Heart left ventricle (tissue), 16 donors: ENCODE data around the gene FBLL1. TPM values are rescaled to one million over a fixed set of nuclear protein-coding genes. Genes with fewer than 3 reads are reported as not detected.

Experiments used
- ATAC-seq, 4 donors: fragments of 200-7000 bp; cut with Tn5 transposase; one replicate each; pipeline ENCODE4 v1.9.1; 2020 to 2022; ENCODE audit warnings: moderate library complexity in 4 of 4, mild to moderate bottlenecking in 3 of 4, moderate number of reproducible peaks in 1 of 4
- DNase-seq, 5 donors: peaks; one replicate each; pipeline ENCODE4 v3.0.0-alpha.2; 2020
- H3K27ac ChIP-seq, 12 donors: fragments of 200-600 bp; sonication (generic) in 4 of 12; one replicate each; pipeline versions ENCODE4 v1.5.0 to v1.8.0; 2016 to 2022; ENCODE audit warnings: mild to moderate bottlenecking in 2 of 12
- H3K27me3 ChIP-seq, 9 donors: fragments of 200-600 bp; sonication (generic) in 2 of 9; one replicate each; pipeline versions ENCODE4 v1.5.1 to v1.8.0; 2016 to 2022; ENCODE audit warnings: mild to moderate bottlenecking in 3 of 9
- H3K36me3 ChIP-seq, 9 donors: fragments of 200-600 bp; sonication (generic) in 2 of 9; one replicate each; pipeline versions ENCODE4 v1.5.0 to v1.8.0; 2018 to 2022; ENCODE audit warnings: mild to moderate bottlenecking in 2 of 9
- H3K4me1 ChIP-seq, 12 donors: fragments of 200-600 bp; sonication (generic) in 4 of 12; one replicate each; pipeline versions ENCODE4 v1.5.0 to v1.8.0; 2016 to 2022; ENCODE audit warnings: mild to moderate bottlenecking in 3 of 12
- H3K4me3 ChIP-seq, 12 donors: fragments of 200-600 bp; sonication (generic) in 4 of 12; one replicate each; pipeline versions ENCODE4 v1.5.0 to v1.8.0; 2017 to 2022; ENCODE audit warnings: mild to moderate bottlenecking in 9 of 12, moderate library complexity in 4 of 12
- H3K9me3 ChIP-seq, 12 donors: fragments of 200-600 bp; sonication (generic) in 4 of 12; one replicate each; pipeline versions ENCODE4 v1.5.0 to v1.8.0; 2016 to 2022; ENCODE audit warnings: mild to moderate bottlenecking in 1 of 12
- POLR2A ChIP-seq, 2 donors: fragments of 450-650 bp; IDR thresholded peaks; one replicate each; pipeline ENCODE4 v1.6.1; 2017; ENCODE audit warnings: antibody characterized with exemption in 2 of 2, mild to moderate bottlenecking in 2 of 2, moderate library complexity in 2 of 2
- WGBS, 4 donors: extraction: QIAGEN DNeasy Blood & Tissue Kit in 2 of 4; methylation state at CpG; one replicate each; pipeline versions ENCODE4 v1.1.5 to v1.1.7; 2013 to 2018; 5-methylcytosine and 5-hydroxymethylcytosine counted together
- intact Hi-C, 10 donors: fragments of 100-400 bp; cut with DNase I; formaldehyde crosslinking; loops; one replicate each; pipeline versions ENCODE4 v1.11.1 to v1.14.2; 2022
- polyA plus RNA-seq, 2 donors: library from polyadenylated mRNA; stranded (reverse); fragments of 200-250 nt; gene quantifications; one replicate each; pipeline ENCODE4 v1.2.3, GENCODE V29; 2013
- total RNA-seq, 9 donors: library from RNA; depleted of rRNA in 2 of 9; stranded (reverse); fragments of >200 nt in 2 of 9; fragmentation: NEBNext Ultra II Directional in 3 of 9; extraction: Animal tissue kit (Norgen Biotek cat#: 25700) in 3 of 9; gene quantifications; one replicate each; pipeline versions ENCODE4 v1.1.0 to v1.2.4, GENCODE V29; 2016 to 2023
- TF ChIP-seq, protein P1 (sequence below), 12 donors: fragments of 200-600 bp; sonication (generic) in 4 of 12; IDR thresholded peaks; one replicate each; pipeline versions ENCODE4 v1.5.0 to v1.8.0; 2018 to 2022; ENCODE audit warnings: antibody characterized with exemption in 12 of 12, mild to moderate bottlenecking in 5 of 12
- donor health status: ischemic (EF 13 %, LVEDD 7.1; RV severe dilation, severe dysfunction).
- donor health status: healthy with polysubstance abuse.
- donor health status: DM: no; HTN: yes; CAD: no.
- donor health status: DM: no; HTN: no; CAD: no.
- donor health status: ischemic (EF 25% LVEDD 6.9; RV normal size, moderate dysfunction).
- donor health status: ischemic (EF 25% LVEDD 5.7; RV mildly dilated, moderate dysfunction).
- donor health status: healthy.
- donor health status: DM: yes; HTN: yes; CAD: no.
- donor health status: ischemic (EF 35%, LVEDD 5.7; RV mildly dilated, moderate dysfunction).
- donor health status: nonischemic (EF 11% LVEDD 7.7; RV severe dilation, severe dysfunction).
- donor health status: DM: yes; HTN: yes; CAD: no.
- donor health status: PGD.
- donor health status: ischemic (EF 29% LVEDD 5.4; RV normal size, mild dysfunction).
- donor health status: nonischemic (EF 23%, LVEDD 6.1; RV moderate dilation, normal function).

The FBLL1 gene
- total and polyA plus RNA-seq, 11 donors: 0.11 to 0.38 (median 0.26) TPM; not detected in 7

DNA sequence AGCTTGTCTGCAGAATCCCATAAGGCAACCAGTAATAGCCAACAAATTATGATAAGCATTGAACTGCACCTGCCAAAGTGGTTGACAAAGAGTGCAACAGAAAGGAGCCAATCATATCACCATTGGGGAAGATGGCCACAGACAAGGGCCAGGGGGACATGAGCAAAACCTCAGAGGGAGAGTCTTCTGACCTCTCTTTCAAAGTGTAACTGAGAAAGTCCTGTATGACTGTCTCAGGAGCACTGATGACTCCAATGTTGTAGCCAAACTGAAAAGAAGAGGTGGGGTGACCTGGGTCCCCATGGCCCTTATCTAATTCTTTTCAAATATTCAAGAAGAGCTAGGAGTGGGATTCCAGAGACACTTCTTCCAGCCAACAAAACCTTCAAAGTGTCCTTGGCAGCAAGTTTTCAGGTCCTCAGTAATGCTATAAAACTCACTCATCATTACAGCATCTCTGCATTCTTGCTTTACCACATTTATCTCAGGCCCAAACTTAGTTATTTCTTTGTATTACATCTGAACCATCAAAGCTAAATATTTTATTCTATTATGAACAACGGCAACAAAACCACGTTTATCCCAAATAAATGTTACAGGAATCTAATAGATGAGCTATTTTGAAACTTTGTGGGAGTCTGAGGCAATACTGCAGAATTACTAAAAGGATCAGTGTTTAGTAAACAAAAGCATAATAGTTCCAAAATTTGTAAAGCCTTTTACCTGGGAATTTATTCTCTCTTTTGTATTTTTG lies 24.4 kb downstream of the FBLL1 start:
- Histone ChIP-seq H3K9me3 (no peaks in the 10 kb centered on the region), H3K4me1 (peaks cover 0 to 51% (median 7%) of the 10 kb centered on the region in 12 donors), H3K36me3 (peaks cover 0 to 80% (median 64%) of the 10 kb centered on the region in 9 donors), H3K27ac (peak overlapping the region in 1 of 12 donors; percentile 64), H3K4me3 (no peak overlapping the region), H3K27me3 (no peaks in the 10 kb centered on the region)
- 94 to 99% (median 98%) methylated on average over 2 of the region's 2 CpGs for WGBS, 4 donors
- intact Hi-C loops: no loop called here
- DNase-seq (no peak), ATAC-seq (peak in 1 of 4 donors; percentile 15)
- TF ChIP-seq, protein P1, sequence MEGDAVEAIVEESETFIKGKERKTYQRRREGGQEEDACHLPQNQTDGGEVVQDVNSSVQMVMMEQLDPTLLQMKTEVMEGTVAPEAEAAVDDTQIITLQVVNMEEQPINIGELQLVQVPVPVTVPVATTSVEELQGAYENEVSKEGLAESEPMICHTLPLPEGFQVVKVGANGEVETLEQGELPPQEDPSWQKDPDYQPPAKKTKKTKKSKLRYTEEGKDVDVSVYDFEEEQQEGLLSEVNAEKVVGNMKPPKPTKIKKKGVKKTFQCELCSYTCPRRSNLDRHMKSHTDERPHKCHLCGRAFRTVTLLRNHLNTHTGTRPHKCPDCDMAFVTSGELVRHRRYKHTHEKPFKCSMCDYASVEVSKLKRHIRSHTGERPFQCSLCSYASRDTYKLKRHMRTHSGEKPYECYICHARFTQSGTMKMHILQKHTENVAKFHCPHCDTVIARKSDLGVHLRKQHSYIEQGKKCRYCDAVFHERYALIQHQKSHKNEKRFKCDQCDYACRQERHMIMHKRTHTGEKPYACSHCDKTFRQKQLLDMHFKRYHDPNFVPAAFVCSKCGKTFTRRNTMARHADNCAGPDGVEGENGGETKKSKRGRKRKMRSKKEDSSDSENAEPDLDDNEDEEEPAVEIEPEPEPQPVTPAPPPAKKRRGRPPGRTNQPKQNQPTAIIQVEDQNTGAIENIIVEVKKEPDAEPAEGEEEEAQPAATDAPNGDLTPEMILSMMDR (IDR thresholded peaks at IDR 0.05): no peak
- TF ChIP-seq POLR2A (IDR thresholded peaks at IDR 0.05): no peak

DNA sequence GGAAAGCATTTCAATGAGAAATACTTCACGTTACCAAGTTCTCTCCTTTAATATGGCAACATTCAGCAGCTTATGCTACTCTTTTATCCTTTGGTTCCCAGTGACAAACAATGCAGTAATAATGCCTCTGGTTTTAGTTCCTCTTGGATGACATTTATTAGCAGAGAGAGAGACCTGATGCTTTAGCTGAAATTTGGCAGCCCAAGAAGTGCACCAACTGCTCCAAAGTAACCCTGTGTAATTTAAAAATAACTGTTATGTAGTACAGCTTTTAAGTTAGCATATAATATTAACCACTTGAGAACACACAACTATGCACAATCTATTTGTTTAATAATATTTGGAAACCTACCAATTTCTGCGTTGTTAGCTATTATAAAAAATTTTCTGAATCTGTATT lies 28.3 kb downstream of the FBLL1 start:
- Histone ChIP-seq H3K4me1 (peaks cover 0 to 40% (median 4%) of the 10 kb centered on the region in 12 donors), H3K9me3 (no peaks in the 10 kb centered on the region), H3K36me3 (peaks cover 0 to 94% (median 84%) of the 10 kb centered on the region in 9 donors), H3K4me3 (no peak overlapping the region), H3K27me3 (no peaks in the 10 kb centered on the region), H3K27ac (peak overlapping the region in 1 of 12 donors; percentile 24)
- intact Hi-C loops: no loop called here
- 78 to 95% (median 86%) methylated on average over 2 of the region's 2 CpGs for WGBS, 4 donors
- TF ChIP-seq, protein P1 (IDR thresholded peaks at IDR 0.05): no peak
- TF ChIP-seq POLR2A (IDR thresholded peaks at IDR 0.05): no peak
- ATAC-seq: peak in 3 of 4 donors; percentile 56 to 79 (median 78)
- DNase-seq: no peak

DNA sequence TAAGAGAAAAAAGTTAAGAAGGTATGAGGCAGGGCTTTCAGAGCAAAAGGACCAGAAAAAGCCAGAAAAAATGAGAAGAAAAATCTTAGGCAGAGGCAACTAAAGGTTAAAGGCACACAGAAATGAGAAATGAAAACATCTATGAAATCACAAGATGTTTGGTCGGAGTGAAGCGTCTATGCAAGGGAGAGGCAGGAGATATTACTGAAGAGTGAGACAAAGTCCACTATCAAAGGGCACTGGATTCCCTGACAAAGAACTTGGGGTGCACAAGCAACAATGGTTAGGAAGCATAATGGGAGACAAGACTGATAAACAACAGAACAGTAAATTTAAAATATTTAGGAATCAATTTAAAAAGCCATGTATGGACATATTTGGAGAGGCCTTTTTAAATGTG lies 33.2 kb downstream of the FBLL1 start:
- Histone ChIP-seq H3K36me3 (peaks cover 0 to 100% (median 84%) of the 10 kb centered on the region in 9 donors), H3K27ac (no peak overlapping the region), H3K4me3 (no peak overlapping the region), H3K9me3 (no peaks in the 10 kb centered on the region), H3K27me3 (no peaks in the 10 kb centered on the region), H3K4me1 (peaks cover 0 to 20% (median 3%) of the 10 kb centered on the region in 12 donors)
- intact Hi-C loops: no loop called here
- ATAC-seq: no peak
- 56 to 79% (median 70%) methylated on average over 2 of the region's 2 CpGs for WGBS, 4 donors
- no peak for TF ChIP-seq POLR2A (IDR thresholded peaks at IDR 0.05)
- TF ChIP-seq, protein P1 (IDR thresholded peaks at IDR 0.05): no peak
- no peak for DNase-seq

DNA sequence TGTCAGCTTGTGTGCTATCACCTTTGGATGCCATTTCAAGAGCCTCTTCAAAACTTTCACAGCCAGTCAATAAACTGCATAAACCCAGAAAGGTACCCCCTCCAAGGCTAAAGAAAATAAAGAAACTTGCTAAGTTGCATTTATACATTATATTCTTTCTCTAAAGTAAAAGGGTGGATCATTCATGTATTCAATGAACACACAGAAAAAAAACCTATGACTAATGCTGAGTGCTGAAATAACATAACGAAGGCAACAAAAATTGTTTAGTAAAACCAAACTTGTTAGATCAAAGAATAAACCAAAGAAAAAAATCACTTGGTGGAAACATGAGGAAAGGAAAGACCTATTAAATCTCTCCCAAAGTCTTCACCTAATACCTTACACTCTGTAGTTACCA lies 34.9 kb downstream of the FBLL1 start:
- ATAC-seq: no peak
- DNase-seq: no peak
- Histone ChIP-seq H3K27me3 (no peaks in the 10 kb centered on the region), H3K9me3 (no peaks in the 10 kb centered on the region), H3K4me3 (no peak overlapping the region), H3K4me1 (peaks cover 0 to 30% (median 1%) of the 10 kb centered on the region in 12 donors), H3K27ac (no peak overlapping the region), H3K36me3 (peaks cover 0 to 99% (median 80%) of the 10 kb centered on the region in 9 donors)
- intact Hi-C loops: no loop called here
- TF ChIP-seq, protein P1 (IDR thresholded peaks at IDR 0.05): no peak
- no peak for TF ChIP-seq POLR2A (IDR thresholded peaks at IDR 0.05)
- WGBS, 4 donors: 88 to 94% (median 91%) methylated on average over 1 of the region's 1 CpG
